Fibroblast of skin of right biceps (primary cell): ENCODE data around the gene ELOVL5.

Experiments used
- DNase-seq: peaks from one replicate; pipeline ENCODE4 v3.0.0-alpha.2; 2013

ELOVL5 gene

DNA sequence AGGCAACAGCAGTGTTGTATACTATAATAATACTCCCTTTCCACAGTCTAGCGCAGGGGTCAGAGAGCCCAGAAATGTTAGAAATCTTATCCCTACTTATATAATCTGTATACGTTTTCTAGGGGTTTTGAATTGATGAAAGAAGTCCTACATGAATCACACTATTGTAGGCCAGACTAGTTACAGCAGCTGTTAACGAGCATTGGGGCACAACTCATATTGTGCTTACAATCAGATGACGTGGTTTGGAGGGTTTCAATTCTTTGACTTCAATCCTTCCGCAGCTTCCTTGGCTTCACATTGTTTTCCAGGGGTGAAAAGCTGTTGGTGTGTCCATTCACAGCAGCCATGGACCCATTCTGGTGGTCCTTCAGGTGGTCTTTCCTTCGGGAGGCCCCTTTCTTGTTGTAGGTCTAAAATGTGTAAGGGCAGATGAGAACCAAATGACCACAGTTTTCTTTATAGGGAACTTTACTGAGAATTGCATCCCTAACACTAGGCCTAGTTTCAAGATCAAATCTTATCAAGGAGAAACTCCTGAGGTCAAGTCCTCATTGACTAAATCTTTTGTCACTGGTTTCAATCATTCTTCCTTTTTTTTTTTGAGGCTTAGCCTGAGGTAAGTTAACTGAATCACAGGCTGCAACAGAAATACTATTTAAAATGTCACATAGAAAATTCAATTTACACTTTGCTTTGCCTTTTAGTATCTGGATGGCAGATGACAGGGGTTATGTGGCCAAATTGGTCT lies 79.7 kb downstream of the ELOVL5 start:
- DNase-seq: no peak

DNA sequence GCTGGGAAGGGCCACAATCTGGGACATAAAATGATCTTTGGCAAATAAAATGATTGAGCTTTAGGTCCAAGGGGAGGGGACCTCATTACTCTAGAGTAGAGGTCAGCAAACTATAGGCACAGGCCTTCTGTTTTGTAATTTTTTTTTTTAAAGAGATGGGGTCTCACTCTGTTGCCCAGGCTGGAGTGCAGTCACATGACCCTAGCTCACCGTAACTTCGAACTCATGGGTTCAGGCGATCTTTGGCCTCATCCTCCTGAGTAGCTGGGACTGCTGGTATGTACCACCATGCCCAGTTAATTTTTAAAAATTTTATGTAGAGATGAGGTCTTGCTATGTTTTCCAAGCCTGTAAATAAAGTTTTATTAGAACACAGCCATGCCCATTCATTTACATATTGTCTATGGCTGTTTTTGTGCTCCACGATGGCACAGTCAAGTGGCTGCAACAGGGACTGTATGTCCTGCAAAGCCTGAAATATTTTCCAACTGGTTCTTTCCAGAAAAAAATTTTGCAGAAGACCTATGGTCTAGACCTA lies 82.1 kb downstream of the ELOVL5 start:
- no peak for DNase-seq

DNA sequence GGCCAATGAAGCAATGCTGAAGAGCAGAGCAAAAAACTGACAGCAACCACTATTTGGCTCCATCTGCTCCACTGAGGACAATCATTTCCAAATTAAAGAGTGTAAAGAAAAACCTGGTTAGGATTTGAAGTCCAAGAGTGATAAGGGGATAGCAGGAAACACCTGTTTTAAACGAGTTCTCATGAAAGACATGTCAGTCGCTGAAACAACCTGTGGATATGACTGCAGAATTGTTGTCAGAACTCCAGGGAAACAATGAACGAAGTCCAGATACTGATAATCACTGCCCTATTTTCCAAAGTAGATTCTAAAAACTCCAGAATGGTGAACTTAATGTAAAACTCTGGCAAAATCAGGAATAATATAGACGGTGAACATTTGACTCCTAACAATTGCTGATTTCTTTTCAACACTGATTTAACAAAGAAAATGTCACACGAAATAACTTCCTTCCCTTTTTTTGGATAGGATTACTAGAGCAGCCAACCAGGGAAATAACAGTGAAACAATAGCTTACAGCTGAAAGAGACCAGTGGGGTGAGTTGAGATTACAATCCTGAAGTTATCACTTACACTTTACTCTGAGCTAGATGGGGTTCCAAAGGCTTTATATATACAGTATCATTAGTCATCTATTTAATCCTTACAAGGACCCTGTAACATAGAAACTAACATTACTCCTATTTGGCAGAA lies 83.7 kb downstream of the ELOVL5 start:
- no peak for DNase-seq

DNA sequence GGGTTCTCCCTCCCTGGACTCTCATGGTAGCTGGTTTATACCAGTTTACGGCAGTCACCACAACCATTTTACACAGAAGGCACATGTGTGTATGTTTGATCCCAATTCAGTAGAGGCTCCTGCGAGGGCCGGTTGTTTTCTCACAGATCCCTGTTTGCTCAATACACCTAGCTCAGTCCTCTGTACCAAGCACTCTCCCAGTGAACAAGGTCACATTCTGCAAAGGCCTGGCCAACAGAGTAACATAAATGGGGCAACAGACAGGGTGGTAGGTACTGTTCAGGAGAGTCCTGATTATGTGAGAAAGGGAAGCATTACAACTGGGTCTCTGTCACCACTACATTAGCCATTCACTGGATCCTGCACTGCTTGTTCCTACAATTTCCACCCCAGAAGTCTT lies 84.4 kb downstream of the ELOVL5 start:
- no peak for DNase-seq

DNA sequence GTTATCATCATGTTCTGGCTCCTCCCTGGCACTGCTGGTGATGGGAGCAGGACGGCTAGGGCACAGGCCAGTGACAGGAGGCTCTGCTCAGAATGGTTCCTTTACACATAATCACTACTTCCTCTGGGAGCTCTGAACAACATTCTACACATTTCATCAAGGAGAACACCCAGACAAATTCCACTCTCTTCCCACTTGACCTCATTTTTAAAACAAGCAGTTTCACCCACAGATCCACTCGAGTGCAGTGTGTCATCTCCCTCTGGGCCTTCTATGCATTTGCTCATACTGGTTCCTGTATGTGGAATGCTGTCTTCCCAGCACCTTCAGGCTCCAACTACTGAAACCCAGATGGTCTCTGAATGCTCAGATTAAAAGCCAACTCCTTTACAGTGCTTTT lies 84.8 kb downstream of the ELOVL5 start:
- DNase-seq: peak; percentile 60

DNA sequence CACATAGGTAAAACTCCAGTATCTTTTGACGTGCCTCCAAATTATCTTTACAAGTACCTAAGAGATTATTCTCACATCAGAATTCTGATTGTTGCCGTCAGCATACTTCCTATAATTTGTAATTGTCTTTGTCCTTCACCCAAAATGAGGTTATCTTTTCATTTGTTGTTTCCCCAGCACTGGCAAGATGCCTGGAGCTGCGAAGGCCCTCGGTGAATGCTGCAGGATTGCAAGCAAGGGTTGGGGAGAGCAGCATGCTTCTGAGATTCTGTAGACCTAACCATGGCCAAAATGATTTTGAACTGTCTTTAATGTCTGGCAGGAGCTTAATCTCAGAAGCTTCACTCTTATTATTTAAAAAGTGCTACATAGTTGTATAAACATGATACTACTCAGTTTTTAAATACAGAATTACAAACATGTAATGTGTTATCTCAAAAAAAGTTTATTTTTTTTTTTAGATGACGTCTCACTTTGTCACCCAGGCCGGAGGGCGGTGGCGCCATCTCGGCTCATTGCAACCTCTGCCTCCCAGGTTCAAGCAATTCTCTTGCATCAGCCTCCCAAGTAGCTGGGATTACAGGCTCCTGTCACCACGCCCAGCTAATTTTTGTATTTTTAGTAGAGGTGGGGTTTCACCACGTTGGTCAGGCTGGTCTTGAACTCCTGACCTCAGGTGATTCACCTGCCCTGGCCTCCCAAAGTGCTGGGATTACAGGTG lies 88.7 kb downstream of the ELOVL5 start:
- no peak for DNase-seq

DNA sequence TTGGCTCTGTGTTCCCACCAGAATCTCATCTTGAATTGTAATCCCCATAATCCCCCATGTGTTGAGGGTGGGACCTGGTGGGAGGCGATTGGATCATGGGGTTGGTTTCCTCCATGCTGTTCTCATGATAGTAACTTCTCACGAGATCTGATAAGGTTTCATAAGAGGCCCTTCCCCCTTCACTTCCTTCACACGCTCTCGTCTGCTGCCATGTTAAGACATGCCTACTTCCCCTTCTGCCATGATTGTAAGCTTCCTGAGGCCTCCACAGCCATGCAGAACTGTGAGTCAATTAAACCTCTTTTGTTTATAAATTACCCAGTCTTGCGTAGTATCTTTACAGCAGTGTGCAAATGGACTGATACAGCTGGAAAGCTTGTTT lies 90.0 kb downstream of the ELOVL5 start:
- no peak for DNase-seq

DNA sequence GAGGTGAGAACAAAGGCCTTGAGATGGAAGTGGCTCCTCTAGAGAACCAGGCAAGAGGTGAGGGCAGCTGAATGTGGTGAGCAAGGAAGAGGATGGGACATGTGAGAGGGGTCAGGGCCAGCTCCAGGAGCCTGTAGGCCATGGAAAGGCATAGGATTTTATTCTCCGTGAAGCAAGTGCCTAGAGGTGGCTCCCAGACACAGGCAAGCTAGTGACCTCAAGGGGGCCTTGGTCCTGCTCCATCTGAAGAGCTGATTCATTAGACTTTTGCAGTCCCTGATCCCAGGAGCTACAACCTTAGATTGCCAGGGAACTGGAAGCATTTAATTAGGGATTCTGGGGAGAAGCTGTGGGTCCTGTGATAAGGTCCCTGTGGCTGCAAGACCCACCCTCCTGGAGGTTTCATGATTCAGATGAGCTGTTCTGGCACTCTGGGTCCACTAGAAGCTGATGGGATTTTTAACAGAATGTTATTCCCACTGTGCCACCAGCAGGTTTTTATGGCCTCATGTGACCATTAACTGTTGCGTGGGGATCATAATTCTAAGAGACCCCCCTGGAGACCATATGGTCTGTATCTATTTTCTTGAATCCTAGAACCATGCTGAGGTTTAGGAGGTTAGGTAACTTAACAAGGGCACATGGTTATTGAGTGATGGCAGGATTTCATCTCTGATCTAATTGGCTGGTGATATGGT lies 90.5 kb downstream of the ELOVL5 start:
- DNase-seq: no peak

DNA sequence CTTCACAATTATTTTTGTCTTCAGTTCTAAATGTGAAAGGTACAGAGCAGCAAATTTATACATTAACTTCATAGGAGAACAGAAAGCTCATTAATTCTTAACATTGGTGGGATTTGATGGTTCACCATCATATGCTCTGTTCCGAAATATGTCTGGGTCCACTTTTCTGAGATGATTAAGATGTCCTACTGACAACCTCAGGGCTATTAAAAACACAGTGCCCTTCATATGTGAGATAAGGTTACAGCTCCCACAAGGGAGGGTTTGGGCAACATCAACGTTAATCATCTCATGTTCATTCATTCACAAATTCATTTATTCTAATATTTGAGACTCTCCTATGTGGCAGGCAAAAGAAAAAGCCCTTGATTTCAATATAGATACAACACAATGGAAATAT lies 91.2 kb downstream of the ELOVL5 start:
- no peak for DNase-seq

DNA sequence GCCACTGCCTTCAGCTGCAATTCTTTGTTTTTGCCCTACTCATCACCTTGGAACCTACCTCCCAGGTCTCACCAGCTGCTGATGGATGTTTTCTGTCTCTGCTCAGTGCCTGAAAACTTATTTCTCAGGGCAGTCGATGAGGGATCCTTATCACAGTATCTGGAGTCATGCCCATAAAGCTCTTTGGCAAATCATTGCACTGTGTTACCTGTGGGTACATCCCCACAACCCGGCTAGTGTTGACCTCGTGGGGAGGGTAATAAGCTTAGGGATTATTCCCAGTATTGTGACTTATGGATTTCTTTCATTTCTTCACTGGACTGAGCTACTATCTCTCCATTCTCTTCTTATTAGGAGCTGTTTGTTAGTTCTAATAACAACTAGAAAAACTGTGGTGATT lies 91.7 kb downstream of the ELOVL5 start:
- no peak for DNase-seq

DNA sequence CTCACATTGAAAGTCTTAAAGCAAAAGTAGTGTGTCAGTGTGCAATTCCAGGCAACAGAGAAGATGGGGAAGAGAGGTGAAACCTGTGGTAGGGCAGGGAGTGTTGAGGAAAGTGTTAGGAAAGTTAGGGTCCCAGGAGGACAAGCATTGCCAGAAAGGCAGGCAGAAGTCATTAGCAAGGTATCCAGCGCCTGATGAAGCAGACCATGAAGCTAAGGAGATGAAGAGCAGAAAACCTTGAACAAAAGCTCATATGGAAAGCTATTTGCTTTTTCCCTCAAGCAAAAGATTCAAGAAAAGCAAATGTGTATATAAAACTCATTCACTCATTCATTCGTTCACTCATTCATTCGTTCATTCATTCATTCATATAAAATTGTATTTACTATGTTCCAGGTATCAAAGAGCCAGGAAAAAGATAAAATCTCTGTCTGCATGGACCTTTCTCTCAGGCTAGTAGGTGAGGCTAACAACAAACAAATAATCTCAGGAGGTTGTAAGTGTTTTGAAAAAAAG lies 96.5 kb downstream of the ELOVL5 start:
- no peak for DNase-seq

DNA sequence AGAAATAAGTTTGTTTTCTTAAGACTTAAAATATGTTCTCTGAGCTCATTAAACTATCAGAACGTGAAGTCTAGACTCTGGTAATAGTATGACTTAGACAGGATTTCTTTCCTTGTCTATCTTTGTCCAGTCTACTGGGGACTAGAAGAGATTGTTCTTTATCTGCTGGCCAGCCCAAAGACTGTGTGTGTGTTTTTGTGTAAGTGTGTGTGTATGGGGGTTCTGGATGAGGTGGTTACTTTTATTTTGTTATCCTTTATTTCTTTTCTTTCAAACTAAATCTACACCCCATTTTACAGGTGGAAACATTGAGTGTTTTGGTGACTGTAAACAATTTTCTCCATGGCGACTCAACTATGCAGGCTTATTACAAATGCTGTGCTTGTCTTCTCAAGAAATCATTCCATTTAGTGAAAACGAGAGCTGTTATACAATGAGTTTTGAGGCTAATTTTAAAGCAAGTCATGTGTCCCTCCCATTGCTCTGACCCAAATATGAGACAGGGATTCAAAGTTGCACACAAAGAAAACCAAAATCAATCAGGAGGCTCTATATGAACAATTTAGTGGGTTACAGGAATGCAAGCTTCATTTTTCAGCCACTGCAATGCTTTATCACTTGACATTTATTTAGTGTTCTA lies 97.6 kb downstream of the ELOVL5 start:
- no peak for DNase-seq

DNA sequence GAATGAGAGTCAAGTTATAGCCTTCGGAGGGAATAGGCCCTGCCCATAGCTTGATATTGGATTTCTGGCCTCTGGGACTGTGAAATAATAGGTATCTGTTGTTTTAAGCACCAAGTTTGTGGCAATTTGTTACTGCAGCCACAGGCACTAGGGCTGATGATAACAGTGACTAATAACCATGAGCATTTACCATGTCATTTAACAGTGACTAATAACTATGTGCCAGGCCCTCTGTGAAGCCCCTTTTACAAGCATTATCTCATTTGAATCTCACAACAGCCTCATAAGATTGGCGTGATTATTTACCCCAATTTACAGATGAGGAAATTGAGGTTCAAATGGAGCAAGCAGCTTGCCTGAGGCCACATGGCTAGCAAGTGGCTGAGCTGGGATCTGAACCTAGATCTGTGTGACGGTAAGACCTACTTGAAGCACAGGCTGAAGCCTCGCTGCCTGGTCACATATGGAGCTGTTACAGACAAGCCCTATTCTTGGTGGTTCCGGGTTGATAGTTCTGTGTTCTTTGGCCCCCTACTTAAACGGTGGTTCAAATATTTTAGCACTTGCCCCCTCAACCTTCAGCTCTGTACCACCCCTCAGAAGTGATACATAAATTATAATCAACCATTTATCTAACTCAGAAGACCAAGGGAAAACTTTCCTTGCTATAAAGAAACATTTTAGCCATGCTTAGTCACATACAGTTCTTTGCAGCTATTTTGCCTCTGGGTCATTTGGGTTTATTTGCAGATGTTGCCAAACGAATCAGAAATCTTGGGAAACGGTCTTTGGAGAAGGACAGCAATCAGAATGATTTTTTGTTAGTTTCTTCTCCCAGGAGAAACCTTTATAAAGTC lies 98.3 kb downstream of the ELOVL5 start:
- DNase-seq: peak; percentile 34

DNA sequence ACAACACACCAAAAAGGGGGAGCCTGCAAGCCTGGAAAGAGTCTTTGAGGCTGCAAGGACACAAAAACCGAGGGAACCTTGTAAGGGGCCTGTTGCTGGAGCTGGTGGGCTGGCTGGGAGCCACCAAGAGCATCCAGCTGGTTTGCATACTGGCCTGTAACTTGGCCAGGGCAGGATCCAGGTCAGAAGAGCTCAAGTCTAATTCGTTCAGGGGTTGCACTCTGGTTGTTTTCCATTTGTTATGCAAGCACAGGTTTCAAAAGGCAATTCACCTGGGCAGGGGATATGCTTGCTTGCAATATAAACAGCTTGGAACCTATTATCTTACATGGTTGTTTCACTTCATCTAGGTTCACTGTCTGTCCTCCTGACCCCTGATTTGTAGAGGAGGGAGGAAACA lies 101.8 kb downstream of the ELOVL5 start:
- no peak for DNase-seq

DNA sequence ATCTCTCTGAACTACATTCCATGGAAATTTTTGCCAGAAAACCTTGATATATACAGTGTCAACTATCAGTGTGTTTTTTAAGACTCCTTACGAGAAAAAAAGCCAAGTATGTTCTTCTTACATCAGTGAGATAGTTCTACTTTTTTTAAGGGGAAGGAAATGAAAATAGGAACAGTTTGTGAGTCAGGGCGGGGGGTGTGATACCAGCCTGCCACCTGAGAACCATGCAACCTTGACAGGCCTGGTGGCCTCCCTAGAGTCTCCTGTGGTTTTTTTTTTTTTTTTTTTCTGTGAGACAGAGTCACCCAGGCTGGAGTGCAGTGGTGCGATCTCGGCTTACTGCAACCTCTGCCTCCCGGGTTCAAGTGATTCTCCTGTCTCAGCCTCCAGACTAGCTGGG lies 103.8 kb downstream of the ELOVL5 start:
- no peak for DNase-seq

DNA sequence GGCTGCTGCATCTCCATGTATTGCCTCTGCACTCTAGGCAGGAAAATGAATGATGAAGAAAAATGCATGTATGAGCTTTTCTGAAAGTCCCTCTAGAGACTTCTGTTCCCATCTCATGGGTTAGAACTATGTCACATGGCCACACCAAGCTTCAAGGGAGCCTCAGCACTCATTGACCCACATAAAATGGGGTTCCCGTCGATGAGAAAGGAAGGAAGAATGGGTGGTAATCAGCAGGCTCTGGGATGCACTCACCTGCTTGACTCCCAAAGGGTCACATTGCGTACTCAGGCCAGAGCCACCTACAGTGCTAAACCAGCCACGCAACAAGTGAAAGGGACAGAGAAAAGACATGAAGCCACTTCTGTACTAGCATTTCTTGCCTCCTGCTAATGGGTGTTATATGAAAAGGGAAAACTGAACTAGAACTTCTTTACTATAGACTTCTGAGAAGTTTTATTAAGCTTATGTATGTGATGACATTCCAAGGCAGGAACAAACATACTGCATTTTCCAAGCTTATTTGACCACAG lies 104.3 kb downstream of the ELOVL5 start:
- no peak for DNase-seq

DNA sequence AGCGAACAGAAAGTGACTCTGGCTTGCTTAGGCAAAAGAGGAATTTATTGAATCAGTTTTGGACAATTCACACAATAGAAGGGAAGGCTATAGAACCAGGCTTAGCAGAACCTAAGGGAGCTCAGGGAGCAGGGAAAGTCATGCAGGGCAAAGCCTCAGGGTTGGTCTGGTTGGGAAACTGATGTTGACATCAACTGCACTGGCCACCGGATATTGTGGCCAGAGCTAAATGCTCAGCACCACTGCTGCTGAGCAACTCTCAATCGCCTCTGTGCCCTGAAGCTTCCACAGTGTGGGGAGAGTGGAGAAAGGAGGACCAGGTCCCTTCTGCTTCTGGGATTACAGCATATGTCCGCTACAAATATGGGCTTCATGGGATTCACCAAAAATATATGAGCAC lies 106.8 kb downstream of the ELOVL5 start:
- DNase-seq: no peak

DNA sequence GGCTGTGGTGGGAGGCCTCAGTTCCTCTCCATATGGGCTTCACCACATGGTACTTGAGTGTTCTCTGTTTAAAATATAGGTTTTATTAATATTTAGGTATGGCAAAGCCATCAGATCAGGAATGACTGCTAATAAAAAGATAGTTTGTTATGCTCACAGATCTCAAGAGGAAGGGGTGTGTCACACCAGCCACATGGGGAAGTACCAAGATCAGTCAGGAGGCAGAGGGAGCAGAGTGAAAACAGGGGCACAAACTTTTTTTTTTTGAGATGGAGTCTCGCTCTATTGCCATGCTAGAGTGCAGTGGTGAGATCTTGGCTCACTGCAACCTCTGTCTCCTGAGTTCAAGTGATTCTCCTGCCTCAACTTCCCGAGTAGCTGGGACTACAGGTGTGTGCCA lies 108.0 kb downstream of the ELOVL5 start:
- no peak for DNase-seq

DNA sequence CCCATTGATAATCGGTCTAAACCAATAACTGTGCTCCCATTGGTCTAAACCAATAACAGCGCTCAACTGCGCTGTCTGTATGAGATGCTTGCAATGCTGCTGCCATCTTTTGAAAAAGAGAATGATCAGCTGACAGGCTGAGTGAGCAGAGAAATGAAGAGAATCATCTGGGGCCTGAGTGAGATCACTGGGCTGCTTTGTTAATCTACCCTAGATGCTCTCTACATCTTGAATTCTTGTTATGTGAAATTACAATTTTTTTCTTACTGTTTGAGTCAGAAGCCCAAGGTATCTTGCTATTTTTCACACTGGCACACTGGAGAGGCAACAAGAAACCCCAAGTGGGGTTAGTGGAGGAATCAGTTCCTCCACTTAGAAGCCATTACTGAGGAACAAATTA lies 108.6 kb downstream of the ELOVL5 start:
- DNase-seq: no peak

DNA sequence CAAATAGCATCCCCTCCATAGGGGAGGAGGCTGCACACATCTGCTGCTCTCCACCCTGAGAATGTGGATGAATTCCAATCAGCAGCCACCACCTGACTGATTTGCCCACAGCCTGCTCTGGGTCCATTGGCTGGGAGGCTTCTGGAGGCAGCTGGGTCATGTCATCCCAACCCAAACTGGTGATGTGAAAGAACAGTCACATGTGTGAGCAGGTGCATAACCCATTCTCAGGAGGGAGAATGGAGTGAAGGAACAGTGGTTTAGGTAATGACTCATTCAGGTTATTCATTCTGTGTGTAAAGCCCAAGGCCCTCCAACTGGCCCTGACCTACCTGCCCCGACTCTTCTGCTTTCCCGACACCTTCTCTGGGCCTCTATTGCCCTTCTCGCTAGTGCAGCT lies 109.2 kb downstream of the ELOVL5 start:
- no peak for DNase-seq

DNA sequence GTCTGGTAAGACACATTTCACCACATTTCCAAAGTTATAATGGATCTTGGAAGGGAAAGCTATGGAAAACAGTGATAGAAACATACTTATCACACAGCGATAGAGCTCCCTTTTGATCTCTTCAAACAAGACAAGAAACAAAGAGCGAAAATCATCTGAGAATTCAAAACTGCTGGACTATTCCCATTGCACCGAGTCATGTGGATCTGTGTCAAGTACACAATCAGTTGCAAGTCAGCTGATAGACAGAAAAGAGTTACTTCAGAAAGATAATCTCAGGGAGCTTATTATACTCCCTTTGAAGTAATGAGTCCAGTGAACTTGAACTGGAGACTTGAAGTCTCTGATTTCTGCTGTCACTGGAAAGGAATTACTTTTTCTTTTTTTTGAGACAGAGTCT lies 110.4 kb downstream of the ELOVL5 start:
- DNase-seq: no peak
